ENCODE data around the gene PTGS2. TPM values are rescaled to one million over a fixed set of nuclear protein-coding genes. Genes with fewer than 3 reads are reported as not detected.

PTGS2 gene
- total RNA-seq, 1 experiment from 2014 or later: 78.2 TPM

DNA sequence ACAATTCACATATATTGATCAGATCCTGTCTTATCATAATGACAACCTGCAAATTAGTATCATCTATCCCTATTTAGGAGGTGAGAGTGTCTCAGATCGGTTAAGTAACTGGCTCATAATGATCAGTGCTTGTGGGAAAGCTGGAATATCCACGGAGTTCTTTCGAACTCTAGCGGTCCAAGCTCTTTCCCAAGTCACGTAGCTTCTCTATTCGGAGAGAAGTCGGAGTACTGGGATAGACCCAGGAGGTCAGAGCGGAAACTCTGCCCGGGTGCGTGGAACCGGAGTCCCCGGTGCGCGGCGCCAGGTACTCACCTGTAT lies 339 bp downstream of the PTGS2 start:
- peak overlapping the region; percentile 82 for H3K27ac Mint-ChIP-seq (ENCODE audit: unreplicated experiment)
- TF ChIP-seq, protein P1, sequence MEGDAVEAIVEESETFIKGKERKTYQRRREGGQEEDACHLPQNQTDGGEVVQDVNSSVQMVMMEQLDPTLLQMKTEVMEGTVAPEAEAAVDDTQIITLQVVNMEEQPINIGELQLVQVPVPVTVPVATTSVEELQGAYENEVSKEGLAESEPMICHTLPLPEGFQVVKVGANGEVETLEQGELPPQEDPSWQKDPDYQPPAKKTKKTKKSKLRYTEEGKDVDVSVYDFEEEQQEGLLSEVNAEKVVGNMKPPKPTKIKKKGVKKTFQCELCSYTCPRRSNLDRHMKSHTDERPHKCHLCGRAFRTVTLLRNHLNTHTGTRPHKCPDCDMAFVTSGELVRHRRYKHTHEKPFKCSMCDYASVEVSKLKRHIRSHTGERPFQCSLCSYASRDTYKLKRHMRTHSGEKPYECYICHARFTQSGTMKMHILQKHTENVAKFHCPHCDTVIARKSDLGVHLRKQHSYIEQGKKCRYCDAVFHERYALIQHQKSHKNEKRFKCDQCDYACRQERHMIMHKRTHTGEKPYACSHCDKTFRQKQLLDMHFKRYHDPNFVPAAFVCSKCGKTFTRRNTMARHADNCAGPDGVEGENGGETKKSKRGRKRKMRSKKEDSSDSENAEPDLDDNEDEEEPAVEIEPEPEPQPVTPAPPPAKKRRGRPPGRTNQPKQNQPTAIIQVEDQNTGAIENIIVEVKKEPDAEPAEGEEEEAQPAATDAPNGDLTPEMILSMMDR (IDR thresholded peaks at IDR 0.05; ENCODE audit: unreplicated experiment): no peak
- peak overlapping the region; percentile 82 for H3K4me3 Mint-ChIP-seq (ENCODE audit: low read depth, unreplicated experiment)
- CTCF ChIA-PET: interaction anchor here (0.6 to 4.3 kb wide), 7 partner anchors 9 to 306 kb away, joined by 3 to 28 read pairs (median 5); no protein-coding TSS in a partner anchor
- peaks cover 25% of the 10 kb centered on the region for H3K4me1 Mint-ChIP-seq (ENCODE audit: low read depth, unreplicated experiment)
- H3K9me3 Mint-ChIP-seq (ENCODE audit: low read depth, unreplicated experiment): no peaks in the 10 kb centered on the region
- DNase-seq: no peak
- no TSS peak for BruUV-seq (replicated peaks)
- H3K27me3 Mint-ChIP-seq (ENCODE audit: unreplicated experiment): no peaks in the 10 kb centered on the region
- H3K36me3 Mint-ChIP-seq (ENCODE audit: insufficient read depth, unreplicated experiment): peaks cover 40% of the 10 kb centered on the region
- intact Hi-C loops (cut with micrococcal nuclease; ENCODE audit: unreplicated experiment): loop anchor here (2.0 to 5.0 kb wide), 6 partner anchors 38 to 307 kb away; no protein-coding TSS in a partner anchor

DNA sequence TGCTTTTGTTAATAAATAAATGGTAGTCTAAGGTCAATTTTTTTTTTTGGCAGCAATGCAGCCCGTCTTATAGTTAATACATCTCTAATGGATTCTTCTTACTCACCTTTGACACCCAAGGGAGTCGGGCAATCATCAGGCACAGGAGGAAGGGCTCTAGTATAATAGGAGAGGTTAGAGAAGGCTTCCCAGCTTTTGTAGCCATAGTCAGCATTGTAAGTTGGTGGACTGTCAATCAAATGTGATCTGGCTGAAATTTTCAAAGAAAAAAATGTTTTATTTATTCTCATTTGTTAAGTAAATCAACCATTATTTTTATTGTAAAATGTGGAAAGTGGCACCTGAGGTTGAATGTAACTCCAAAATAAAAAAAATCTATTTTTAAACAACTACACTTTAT lies 2.1 kb downstream of the PTGS2 start:
- DNase-seq: no peak
- Mint-ChIP-seq H3K4me3 (ENCODE audit: low read depth, unreplicated experiment) (peak overlapping the region; percentile 74), H3K4me1 (ENCODE audit: low read depth, unreplicated experiment) (peaks cover 25% of the 10 kb centered on the region), H3K27me3 (ENCODE audit: unreplicated experiment) (no peaks in the 10 kb centered on the region), H3K9me3 (ENCODE audit: low read depth, unreplicated experiment) (no peaks in the 10 kb centered on the region), H3K36me3 (ENCODE audit: insufficient read depth, unreplicated experiment) (peaks cover 40% of the 10 kb centered on the region), H3K27ac (ENCODE audit: unreplicated experiment) (no peak overlapping the region)
- CTCF ChIA-PET: interaction anchor here (0.8 kb wide), 1 partner anchor 73 kb away, joined by 3 read pairs; no protein-coding TSS in a partner anchor
- intact Hi-C loops (cut with micrococcal nuclease; ENCODE audit: unreplicated experiment): loop anchor here (2.0 to 5.0 kb wide), 2 partner anchors 36 to 309 kb away; no protein-coding TSS in a partner anchor
- TF ChIP-seq, protein P1 (IDR thresholded peaks at IDR 0.05; ENCODE audit: unreplicated experiment): no peak
- BruUV-seq (replicated peaks): no TSS peak

DNA sequence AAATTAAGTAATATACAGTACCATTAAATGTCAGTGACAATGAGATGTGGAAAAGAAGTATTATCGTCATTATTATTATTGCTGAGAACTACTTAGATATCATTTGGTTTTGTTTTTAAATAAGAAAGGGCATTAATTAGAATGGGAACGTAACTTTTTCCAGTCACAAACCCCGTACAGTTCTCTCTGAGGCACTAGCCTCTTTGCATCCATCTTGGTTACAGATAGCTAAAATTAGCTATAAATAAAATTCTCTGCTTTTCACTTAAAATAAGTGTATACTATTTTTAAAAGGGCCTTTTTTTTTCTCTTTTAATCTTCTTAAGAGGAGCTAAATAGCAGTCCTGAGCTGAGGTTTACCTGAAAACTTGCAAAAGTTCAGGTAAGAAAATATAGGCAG lies 7.6 kb downstream of the PTGS2 start:
- no peak overlapping the region for H3K4me3 Mint-ChIP-seq (ENCODE audit: low read depth, unreplicated experiment)
- H3K9me3 Mint-ChIP-seq (ENCODE audit: low read depth, unreplicated experiment): no peaks in the 10 kb centered on the region
- CTCF ChIA-PET: interaction anchor here (0.8 kb wide), 1 partner anchor 134 kb away, joined by 3 read pairs; no protein-coding TSS in a partner anchor
- no peak for DNase-seq
- H3K4me1 Mint-ChIP-seq (ENCODE audit: low read depth, unreplicated experiment): no peaks in the 10 kb centered on the region
- no peaks in the 10 kb centered on the region for H3K27me3 Mint-ChIP-seq (ENCODE audit: unreplicated experiment)
- intact Hi-C loops (cut with micrococcal nuclease; ENCODE audit: unreplicated experiment): no loop called here
- TF ChIP-seq, protein P1 (IDR thresholded peaks at IDR 0.05; ENCODE audit: unreplicated experiment): no peak
- no TSS peak for BruUV-seq (replicated peaks)
- H3K36me3 Mint-ChIP-seq (ENCODE audit: insufficient read depth, unreplicated experiment): peaks cover 4% of the 10 kb centered on the region
- H3K27ac Mint-ChIP-seq (ENCODE audit: unreplicated experiment): no peak overlapping the region

DNA sequence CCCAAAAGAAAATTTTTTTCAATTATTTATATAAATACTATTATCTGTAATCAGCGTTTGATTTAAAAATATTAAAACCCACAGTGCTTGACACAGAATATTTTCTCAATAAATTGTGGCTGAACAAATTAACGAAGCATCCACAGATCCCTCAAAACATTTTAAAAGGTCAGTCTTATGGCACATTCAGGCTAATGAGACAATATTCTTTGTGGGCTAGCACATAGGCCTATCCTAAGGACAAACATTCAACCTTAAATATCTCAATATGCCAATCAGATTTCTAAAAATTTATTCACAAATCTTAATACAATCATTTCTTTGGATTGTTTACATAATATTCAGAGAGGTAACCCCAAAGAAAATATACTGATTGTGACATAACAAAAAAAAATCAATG lies 8.1 kb downstream of the PTGS2 start:
- Mint-ChIP-seq H3K4me3 (ENCODE audit: low read depth, unreplicated experiment) (no peak overlapping the region), H3K27ac (ENCODE audit: unreplicated experiment) (no peak overlapping the region), H3K36me3 (ENCODE audit: insufficient read depth, unreplicated experiment) (no peaks in the 10 kb centered on the region), H3K9me3 (ENCODE audit: low read depth, unreplicated experiment) (no peaks in the 10 kb centered on the region), H3K27me3 (ENCODE audit: unreplicated experiment) (no peaks in the 10 kb centered on the region), H3K4me1 (ENCODE audit: low read depth, unreplicated experiment) (no peaks in the 10 kb centered on the region)
- DNase-seq: no peak
- intact Hi-C loops (cut with micrococcal nuclease; ENCODE audit: unreplicated experiment): no loop called here
- CTCF ChIA-PET: interaction anchor here (0.8 kb wide), 1 partner anchor 134 kb away, joined by 3 read pairs; no protein-coding TSS in a partner anchor
- TF ChIP-seq, protein P1 (IDR thresholded peaks at IDR 0.05; ENCODE audit: unreplicated experiment): no peak
- BruUV-seq (replicated peaks): no TSS peak

All from Calu3 (cell line).